ENCODE data around the gene UBA6.

The UBA6 gene

GRCh38 chr4:67575232-67576058 is 125.5 kb downstream of the UBA6 start:
- peak; percentile 81 for DNase-seq

GRCh38 chr4:67573193-67573592 is 127.8 kb downstream of the UBA6 start:
- DNase-seq = no peak

- no peak for DNase-seq
Observed at GRCh38 chr4:67571975-67572374, 129.0 kb downstream of the UBA6 start.

- DNase-seq = no peak
Observed at GRCh38 chr4:67570537-67570936, 130.4 kb downstream of the UBA6 start.

GRCh38 chr4:67568820-67569219 is 132.1 kb downstream of the UBA6 start:
- DNase-seq = no peak

- DNase-seq = no peak
Observed at GRCh38 chr4:67566335-67566734, 134.6 kb downstream of the UBA6 start.

- no peak for DNase-seq
Observed at GRCh38 chr4:67565284-67565683, 135.7 kb downstream of the UBA6 start.
